ENCODE results near the gene SFN.

DNA sequence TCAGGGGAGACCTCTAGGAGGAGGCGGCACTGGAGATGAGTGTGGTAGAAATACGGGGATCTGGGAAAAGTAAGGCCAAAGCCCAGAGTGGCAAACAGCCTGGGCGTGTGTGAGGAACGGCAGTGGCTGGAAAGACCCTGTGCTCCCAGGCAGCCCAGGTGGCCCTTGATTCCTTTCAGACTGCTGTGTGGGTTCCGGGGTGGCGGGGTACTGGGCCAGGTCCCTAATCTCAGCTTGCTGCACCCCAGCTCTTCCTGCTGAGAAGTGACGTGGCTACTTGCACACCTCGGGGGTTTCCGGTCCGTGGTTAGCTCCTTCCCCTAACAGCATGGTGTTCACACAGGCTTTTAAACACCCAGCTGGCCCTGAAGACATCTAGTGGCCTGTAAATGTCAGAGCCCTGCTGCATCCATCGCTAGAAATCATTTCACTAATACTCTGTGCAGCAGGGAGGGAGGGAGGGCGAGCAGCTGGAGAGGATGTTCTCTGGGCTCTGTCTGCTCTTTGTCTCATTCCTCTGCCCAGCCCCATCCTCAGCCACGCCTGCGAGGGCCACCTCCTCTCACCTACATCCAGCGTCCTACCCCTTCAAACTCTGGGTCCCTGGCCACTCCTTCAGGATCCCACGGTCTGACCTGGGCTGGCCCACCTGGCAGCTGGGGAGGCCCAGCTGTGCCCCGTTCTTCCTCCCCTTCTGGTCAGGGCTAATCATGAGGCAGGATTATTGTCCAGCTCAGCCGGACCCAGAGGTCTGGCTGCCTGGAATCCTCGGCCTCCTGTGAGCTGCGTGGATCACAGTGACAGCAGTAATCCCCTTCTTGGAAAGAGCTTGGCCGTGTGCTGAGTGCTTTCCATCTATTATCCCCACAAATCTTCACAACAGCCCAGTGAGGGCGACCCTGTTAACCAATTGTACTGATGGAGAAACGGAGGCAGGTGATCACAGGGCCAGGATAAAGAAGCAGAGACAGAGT, 29.2 kb upstream of the SFN start:
- no peak for TF ChIP-seq CTCF (IDR thresholded peaks at IDR 0.05)
- TF ChIP-seq POLR2AphosphoS5 (IDR thresholded peaks at IDR 0.05), result no peak
- TF ChIP-seq EP300 (IDR thresholded peaks at IDR 0.05), result no peak
- no peak for TF ChIP-seq POLR2A (IDR thresholded peaks at IDR 0.05)
